ENCODE measurements around the gene DLAT. TPM values are rescaled to one million over a fixed set of nuclear protein-coding genes. Genes with fewer than 3 reads are reported as not detected.

DLAT gene
- total RNA-seq, 1 experiment from 2014 or later, result 68.1 TPM

DNA sequence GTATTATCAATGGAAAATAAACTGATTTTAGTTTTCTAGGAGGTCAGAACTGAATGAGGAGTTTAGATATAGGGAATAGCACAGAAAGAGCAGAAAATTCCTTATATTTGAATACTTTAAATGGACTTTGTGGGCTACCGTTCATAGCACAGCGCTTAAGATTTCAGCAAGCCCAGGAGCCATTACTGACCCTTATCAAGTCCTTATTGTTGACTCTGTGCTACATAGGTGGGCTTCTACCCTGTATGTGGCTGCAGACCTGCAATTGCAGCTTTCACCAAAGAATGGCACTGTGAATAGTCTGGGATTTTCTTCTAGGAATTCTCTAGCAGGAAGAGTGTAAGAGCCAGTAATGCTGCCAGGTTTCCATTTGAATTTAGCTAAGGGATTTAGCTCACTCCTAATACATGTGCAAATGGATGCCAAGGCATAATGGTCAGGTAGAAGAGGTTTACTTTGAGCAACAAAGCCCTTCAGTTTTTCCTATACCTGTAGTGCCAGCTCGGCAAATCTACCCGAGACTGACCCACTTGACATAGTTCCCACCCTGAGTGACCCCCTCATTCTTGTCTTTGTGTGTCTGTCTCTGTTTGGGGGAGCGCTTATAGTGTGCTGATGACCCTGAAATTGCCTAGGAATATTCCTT lies 42.5 kb upstream of the DLAT start (continued):
- TF ChIP-seq, protein P1, sequence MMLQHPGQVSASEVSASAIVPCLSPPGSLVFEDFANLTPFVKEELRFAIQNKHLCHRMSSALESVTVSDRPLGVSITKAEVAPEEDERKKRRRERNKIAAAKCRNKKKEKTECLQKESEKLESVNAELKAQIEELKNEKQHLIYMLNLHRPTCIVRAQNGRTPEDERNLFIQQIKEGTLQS (IDR thresholded peaks at IDR 0.05), result no peak
- TF ChIP-seq EGR1 (IDR thresholded peaks at IDR 0.05; ENCODE audit: low read depth), result no peak
- TF ChIP-seq, protein P2, sequence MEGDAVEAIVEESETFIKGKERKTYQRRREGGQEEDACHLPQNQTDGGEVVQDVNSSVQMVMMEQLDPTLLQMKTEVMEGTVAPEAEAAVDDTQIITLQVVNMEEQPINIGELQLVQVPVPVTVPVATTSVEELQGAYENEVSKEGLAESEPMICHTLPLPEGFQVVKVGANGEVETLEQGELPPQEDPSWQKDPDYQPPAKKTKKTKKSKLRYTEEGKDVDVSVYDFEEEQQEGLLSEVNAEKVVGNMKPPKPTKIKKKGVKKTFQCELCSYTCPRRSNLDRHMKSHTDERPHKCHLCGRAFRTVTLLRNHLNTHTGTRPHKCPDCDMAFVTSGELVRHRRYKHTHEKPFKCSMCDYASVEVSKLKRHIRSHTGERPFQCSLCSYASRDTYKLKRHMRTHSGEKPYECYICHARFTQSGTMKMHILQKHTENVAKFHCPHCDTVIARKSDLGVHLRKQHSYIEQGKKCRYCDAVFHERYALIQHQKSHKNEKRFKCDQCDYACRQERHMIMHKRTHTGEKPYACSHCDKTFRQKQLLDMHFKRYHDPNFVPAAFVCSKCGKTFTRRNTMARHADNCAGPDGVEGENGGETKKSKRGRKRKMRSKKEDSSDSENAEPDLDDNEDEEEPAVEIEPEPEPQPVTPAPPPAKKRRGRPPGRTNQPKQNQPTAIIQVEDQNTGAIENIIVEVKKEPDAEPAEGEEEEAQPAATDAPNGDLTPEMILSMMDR (IDR thresholded peaks at IDR 0.05 in 2 of 3, conservative IDR thresholded peaks at IDR 0.05 in 1 of 3; ENCODE audit: borderline replicate concordance in 1 of 3, insufficient read depth in 1 of 3, low read depth in 2 of 3, low read length in 2 of 3), result no peak
- TF ChIP-seq ZFX (IDR thresholded peaks at IDR 0.05), result no peak

DNA sequence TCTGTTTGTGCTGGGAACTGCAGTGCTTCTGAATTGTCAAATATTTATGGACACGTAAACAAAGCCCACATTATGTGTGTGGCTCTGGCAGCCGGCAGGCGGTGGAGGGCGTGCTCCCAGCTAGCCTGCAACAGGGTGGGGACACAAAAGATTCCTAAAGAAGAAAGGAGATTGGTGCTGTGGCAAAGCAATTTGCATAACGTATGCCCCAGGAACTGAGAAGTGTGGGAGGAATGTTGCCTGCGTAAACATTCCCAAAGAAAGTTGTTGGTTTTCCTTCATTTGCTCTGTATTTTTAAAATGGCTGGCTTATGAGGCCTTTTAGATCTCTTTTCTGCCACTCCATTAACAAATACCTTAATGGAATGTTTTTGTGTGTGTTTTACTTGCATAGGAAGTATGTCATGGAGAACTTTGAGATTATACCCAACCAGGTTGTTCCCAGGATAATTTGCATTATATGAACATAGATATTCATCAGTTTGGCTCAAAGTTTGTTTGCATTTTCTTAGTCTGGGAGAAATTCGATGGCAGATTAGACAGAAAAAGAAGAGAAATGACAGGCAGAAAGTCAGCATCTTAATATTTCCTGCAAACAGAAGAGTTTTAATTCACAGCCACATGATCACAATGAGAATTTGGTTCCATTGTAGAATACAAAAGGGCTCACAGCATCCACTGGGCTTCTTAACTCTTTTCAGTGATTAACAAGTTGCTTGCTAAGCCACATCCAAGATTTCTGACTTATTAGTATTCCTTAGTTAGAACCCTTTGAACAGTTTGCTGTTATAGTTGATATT lies 41.8 kb upstream of the DLAT start:
- no peak for TF ChIP-seq FOSL1 (IDR thresholded peaks at IDR 0.05; ENCODE audit: low read depth)
- no peak for TF ChIP-seq EGR1 (IDR thresholded peaks at IDR 0.05; ENCODE audit: low read depth)
- no peak for TF ChIP-seq SP1 (IDR thresholded peaks at IDR 0.05; ENCODE audit: low read depth)
- TF ChIP-seq, protein P1 (IDR thresholded peaks at IDR 0.05), result no peak
- TF ChIP-seq ZFX (IDR thresholded peaks at IDR 0.05), result no peak
- no peak for TF ChIP-seq POLR2AphosphoS5 (IDR thresholded peaks at IDR 0.05; ENCODE audit: low read depth, low read length)
- no peak for TF ChIP-seq ELF1 (IDR thresholded peaks at IDR 0.05; ENCODE audit: borderline replicate concordance, low read depth)
- TF ChIP-seq CBX3 (IDR thresholded peaks at IDR 0.05; ENCODE audit: low read depth), result no peak
- no peak for TF ChIP-seq EZH2phosphoT487 (IDR thresholded peaks at IDR 0.05; ENCODE audit: borderline replicate concordance)
- no peak for TF ChIP-seq RAD21 (IDR thresholded peaks at IDR 0.05; ENCODE audit: low read depth)
- TF ChIP-seq YY1 (IDR thresholded peaks at IDR 0.05; ENCODE audit: extremely low read depth, insufficient replicate concordance, low read depth, low read length), result no peak
- ATAC-seq, result no peak
- Histone ChIP-seq H3K9me2 (ENCODE audit: insufficient read depth) (no peaks in the 10 kb centered on the region), H2AFZ (ENCODE audit: low read depth, low read length, poor library complexity, severe bottlenecking) (no peak overlapping the region), H3K9me3 (ENCODE audit: control insufficient read depth in 1 of 2, insufficient read depth in 1 of 2, low read depth in 1 of 2, low read length in 2 of 2) (no peaks in the 10 kb centered on the region), H3K36me3 (ENCODE audit: control insufficient read depth in 1 of 2, insufficient read depth in 2 of 2, low read length in 2 of 2) (no peaks in the 10 kb centered on the region), H3K27me3 (ENCODE audit: insufficient read depth, low read length) (no peaks in the 10 kb centered on the region), H4K20me1 (ENCODE audit: insufficient read depth) (no peaks in the 10 kb centered on the region), H3K9ac (ENCODE audit: low read length) (no peak overlapping the region), H3K27ac (ENCODE audit: low read depth, low read length) (no peak overlapping the region), H3K79me2 (ENCODE audit: insufficient read depth, low read length) (no peaks in the 10 kb centered on the region), H3K4me3 (replicated peaks in 1 of 2; ENCODE audit: low read depth in 1 of 2, low read length in 2 of 2) (no peak overlapping the region), H3K4me2 (ENCODE audit: low read length) (no peak overlapping the region), H3K4me1 (ENCODE audit: control insufficient read depth in 1 of 2, insufficient read depth in 2 of 2, low read length in 2 of 2) (no peaks in the 10 kb centered on the region)
- ChIA-PET POLR2A (no interaction called here), CTCF (interaction anchor here (3.8 kb wide), 1 partner anchor 52 kb away, joined by 42 read pairs; no protein-coding TSS in a partner anchor), RAD21 (ENCODE audit: low non-redundant PET in 1 of 2, low total read pairs in 2 of 2, uncharacterized antibody in 2 of 2, unreplicated experiment in 2 of 2) (no interaction called here)
- BruUV-seq (replicated peaks), result no TSS peak
- intact Hi-C loops (cut with micrococcal nuclease), result no loop called here
- no peak for DNase-seq (ENCODE audit: low read depth, low spot score)

Data from HCT116 (cell line).